DND-41 (cell line): Measurements from ENCODE around the gene DCC.

Experiments
- ATAC-seq: fragments of 200-7000 bp; cut with Tn5 transposase; 3 replicates; pipeline ENCODE4 v1.9.1; 2021; ENCODE audit warnings: low read depth; ENCODE audit not compliant: insufficient read depth
- DNase-seq: peaks from one replicate; pipeline ENCODE4 v3.0.0-alpha.2; 2020
- H2AFZ ChIP-seq: 2 replicates; pipeline ENCODE4 v1.6.0; 2012; ENCODE audit warnings: low read depth, low read length
- H3K27ac ChIP-seq: 2 replicates; pipeline ENCODE4 v1.5.1; 2012; ENCODE audit warnings: low read length, inconsistent platforms
- H3K27me3 ChIP-seq: fragments of 200-600 bp; sonication (generic); 2 replicates; pipeline ENCODE4 v1.6.0; 2012; ENCODE audit warnings: low read length, mild to moderate bottlenecking, inconsistent platforms; ENCODE audit not compliant: insufficient read depth, poor library complexity
- H3K36me3 ChIP-seq: 2 replicates; pipeline ENCODE4 v1.5.1; 2012; ENCODE audit warnings: low read length, inconsistent platforms; ENCODE audit not compliant: insufficient read depth
- H3K4me1 ChIP-seq: 2 replicates; pipeline ENCODE4 v1.5.1; 2012; ENCODE audit warnings: mild to moderate bottlenecking, low read length; ENCODE audit not compliant: insufficient read depth
- H3K4me2 ChIP-seq: 2 replicates; pipeline ENCODE4 v1.6.0; 2012; ENCODE audit warnings: mild to moderate bottlenecking, moderate library complexity, low read length, inconsistent platforms; ENCODE audit not compliant: insufficient read depth
- H3K4me3 ChIP-seq, 2 experiments: fragments of 200-600 bp in 1 of 2; shearing (Covaris generic) in 1 of 2; 2 replicates each; pipeline ENCODE4 v1.5.1; 2012 to 2016; ENCODE audit warnings: inconsistent platforms in 2 of 2, low read length in 2 of 2, mild to moderate bottlenecking in 2 of 2, low read depth in 1 of 2, moderate library complexity in 1 of 2
- H3K79me2 ChIP-seq: 2 replicates; pipeline ENCODE4 v1.6.0; 2012; ENCODE audit warnings: low read length, inconsistent platforms; ENCODE audit not compliant: insufficient read depth
- H3K9ac ChIP-seq: 2 replicates; pipeline ENCODE4 v1.6.0; 2012; ENCODE audit warnings: low read depth, mild to moderate bottlenecking, inconsistent platforms, low read length, moderate library complexity
- H3K9me3 ChIP-seq: 2 replicates; pipeline ENCODE4 v1.5.1; 2012; ENCODE audit warnings: low read length, moderate library complexity, mild to moderate bottlenecking, inconsistent platforms; ENCODE audit not compliant: insufficient read depth, severe bottlenecking
- H4K20me1 ChIP-seq: 2 replicates; pipeline ENCODE4 v1.6.0; 2012; ENCODE audit warnings: low read length; ENCODE audit not compliant: insufficient read depth
- CTCF ChIP-seq: IDR thresholded peaks from 2 replicates; pipeline ENCODE4 v1.5.1; 2012; ENCODE audit warnings: borderline replicate concordance, low read length, moderate library complexity, mild to moderate bottlenecking; ENCODE audit not compliant: poor library complexity, severe bottlenecking; ENCODE audit errors: extremely low read depth
- EZH2 ChIP-seq: IDR thresholded peaks from 3 replicates; pipeline ENCODE4 v1.6.1; 2012; ENCODE audit warnings: borderline replicate concordance, low read depth, mild to moderate bottlenecking, moderate library complexity, low read length, inconsistent platforms; ENCODE audit not compliant: severe bottlenecking

The DCC gene

GRCh38 chr18:52531836-52532235 is 191.8 kb downstream of the DCC start:
- Histone ChIP-seq H4K20me1 (no peaks in the 10 kb centered on the region), H3K9me3 (no peaks in the 10 kb centered on the region), H3K4me3 (no peak overlapping the region), H2AFZ (no peak overlapping the region), H3K36me3 (no peaks in the 10 kb centered on the region), H3K9ac (no peak overlapping the region), H3K4me1 (no peaks in the 10 kb centered on the region), H3K27me3 (no peaks in the 10 kb centered on the region), H3K27ac (no peak overlapping the region), H3K4me2 (no peak overlapping the region), H3K79me2 (no peaks in the 10 kb centered on the region)
- ATAC-seq (no peak), DNase-seq (no peak)
- TF ChIP-seq CTCF (no peak), EZH2 (no peak)

GRCh38 chr18:52536039-52536438 is 196.0 kb downstream of the DCC start:
- TF ChIP-seq EZH2: no peak
- TF ChIP-seq CTCF: no peak
- H3K4me3 ChIP-seq: no peak overlapping the region
- no peaks in the 10 kb centered on the region for H4K20me1 ChIP-seq
- no peak overlapping the region for H3K4me2 ChIP-seq
- no peak overlapping the region for H3K9ac ChIP-seq
- H3K79me2 ChIP-seq: no peaks in the 10 kb centered on the region
- H3K4me1 ChIP-seq: no peaks in the 10 kb centered on the region
- no peak overlapping the region for H3K27ac ChIP-seq
- H3K36me3 ChIP-seq: no peaks in the 10 kb centered on the region
- no peak overlapping the region for H2AFZ ChIP-seq
- H3K27me3 ChIP-seq: no peaks in the 10 kb centered on the region
- ATAC-seq (no peak), DNase-seq (no peak)
- no peaks in the 10 kb centered on the region for H3K9me3 ChIP-seq

- Histone ChIP-seq H3K79me2 (no peaks in the 10 kb centered on the region), H3K4me2 (no peak overlapping the region), H3K4me1 (no peaks in the 10 kb centered on the region), H3K4me3 (no peak overlapping the region), H2AFZ (no peak overlapping the region), H3K9me3 (no peaks in the 10 kb centered on the region), H3K36me3 (no peaks in the 10 kb centered on the region), H3K27me3 (no peaks in the 10 kb centered on the region), H3K27ac (no peak overlapping the region), H3K9ac (no peak overlapping the region), H4K20me1 (no peaks in the 10 kb centered on the region)
- ATAC-seq (no peak), DNase-seq (no peak)
- no peak for TF ChIP-seq CTCF
- TF ChIP-seq EZH2: no peak
Observed at GRCh38 chr18:52537261-52537660, 197.3 kb downstream of the DCC start.

GRCh38 chr18:52541056-52541455 is 201.1 kb downstream of the DCC start:
- no peak overlapping the region for H3K4me2 ChIP-seq
- H3K9me3 ChIP-seq: no peaks in the 10 kb centered on the region
- H3K27me3 ChIP-seq: no peaks in the 10 kb centered on the region
- ATAC-seq: no peak
- no peaks in the 10 kb centered on the region for H3K36me3 ChIP-seq
- no peak for TF ChIP-seq CTCF
- no peak for TF ChIP-seq EZH2
- H3K4me3 ChIP-seq: no peak overlapping the region
- H3K9ac ChIP-seq: no peak overlapping the region
- DNase-seq: no peak
- no peaks in the 10 kb centered on the region for H3K4me1 ChIP-seq
- H2AFZ ChIP-seq: no peak overlapping the region
- no peak overlapping the region for H3K27ac ChIP-seq
- no peaks in the 10 kb centered on the region for H4K20me1 ChIP-seq
- no peaks in the 10 kb centered on the region for H3K79me2 ChIP-seq
